SU-DHL-6 (cell line): Measurements from ENCODE around the gene STK32B.

ENCODE experiments used
- H2AFZ ChIP-seq: fragments of 200-600 bp; sonication (generic); 2 replicates; pipeline ENCODE4 v1.6.1; 2014; ENCODE audit warnings: low read depth, mild to moderate bottlenecking, moderate library complexity, mixed read lengths, antibody characterized with exemption, low read length; ENCODE audit not compliant: severe bottlenecking
- H3F3A ChIP-seq: fragments of 200-600 bp; shearing (Covaris generic); 2 replicates; pipeline ENCODE4 v1.6.0; 2016; ENCODE audit warnings: antibody characterized with exemption, mild to moderate bottlenecking; ENCODE audit not compliant: insufficient read depth
- H3K27ac ChIP-seq: fragments of 200-600 bp; sonication (generic); 2 replicates; pipeline ENCODE4 v1.5.1; 2016; ENCODE audit warnings: low read depth, mild to moderate bottlenecking, low read length, moderate library complexity, mixed read lengths
- H3K27me3 ChIP-seq: fragments of 200-600 bp; sonication (generic), shearing (Covaris generic); 2 replicates; pipeline ENCODE4 v1.6.0; 2014; ENCODE audit warnings: mild to moderate bottlenecking, low read length
- H3K36me3 ChIP-seq: fragments of 200-600 bp; sonication (generic); 2 replicates; pipeline ENCODE4 v1.6.1; 2014; ENCODE audit warnings: mild to moderate bottlenecking, low read length, mixed read lengths
- H3K4me2 ChIP-seq: fragments of 300-600, 200-600 bp; shearing (Covaris generic), sonication (generic); 2 replicates; pipeline ENCODE4 v1.6.0; 2014; ENCODE audit warnings: low read length, low read depth, mild to moderate bottlenecking; ENCODE audit not compliant: poor library complexity, severe bottlenecking
- H3K4me3 ChIP-seq: fragments of 200-600 bp; sonication (generic); 2 replicates; pipeline ENCODE4 v1.5.1; 2014; ENCODE audit warnings: antibody characterized with exemption, low read length, mild to moderate bottlenecking, mixed read lengths; ENCODE audit not compliant: insufficient read depth, poor library complexity, severe bottlenecking
- H3K79me2 ChIP-seq: fragments of 200-600 bp; sonication (generic); 2 replicates; pipeline ENCODE4 v1.6.1; 2014; ENCODE audit warnings: mild to moderate bottlenecking, low read length, moderate library complexity; ENCODE audit not compliant: insufficient read depth
- H3K9ac ChIP-seq: fragments of 200-600 bp; sonication (generic); 2 replicates; pipeline ENCODE4 v1.7.0; 2014; ENCODE audit warnings: mild to moderate bottlenecking, low read length
- H3K9me2 ChIP-seq: fragments of 200-600 bp; sonication (generic); replicated peaks from 2 replicates; pipeline ENCODE4 v1.6.1; 2014; ENCODE audit warnings: low read length; ENCODE audit not compliant: insufficient read depth
- H3K9me3 ChIP-seq: fragments of 200-600 bp; sonication (generic); 2 replicates; pipeline ENCODE4 v1.6.1; 2014; ENCODE audit warnings: low read length, mixed read lengths; ENCODE audit not compliant: insufficient read depth
- H4K20me1 ChIP-seq: fragments of 200-600 bp; sonication (generic); 2 replicates; pipeline ENCODE4 v1.6.1; 2014; ENCODE audit warnings: low read depth, mild to moderate bottlenecking, antibody characterized with exemption, low read length, moderate library complexity, mixed read lengths
- CTCF ChIP-seq: fragments of 200-600 bp; sonication (generic); IDR thresholded peaks from one replicate; pipeline ENCODE4 v1.5.1; 2017; ENCODE audit warnings: antibody characterized with exemption, mild to moderate bottlenecking, low read length, moderate library complexity; ENCODE audit not compliant: insufficient read depth, poor library complexity, severe bottlenecking
- EZH2phosphoT487 ChIP-seq: fragments of 200-600 bp; sonication (generic), shearing (Covaris generic); conservative IDR thresholded peaks from 2 replicates; pipeline ENCODE4 v1.6.1; 2018; ENCODE audit warnings: mild to moderate bottlenecking, antibody characterized with exemption, low read length, moderate library complexity, mixed read lengths

STK32B gene

GRCh38 chr4:5463361-5463760 is 412.1 kb downstream of the STK32B start:
- Histone ChIP-seq H3K27ac (no peak overlapping the region), H3K4me2 (no peak overlapping the region), H3K9ac (no peak overlapping the region), H3K9me2 (no peaks in the 10 kb centered on the region), H3F3A (no peaks in the 10 kb centered on the region), H3K9me3 (no peaks in the 10 kb centered on the region), H3K27me3 (no peaks in the 10 kb centered on the region), H3K79me2 (no peaks in the 10 kb centered on the region), H4K20me1 (no peaks in the 10 kb centered on the region), H2AFZ (no peak overlapping the region), H3K4me3 (no peak overlapping the region), H3K36me3 (no peaks in the 10 kb centered on the region)
- no peak for TF ChIP-seq CTCF
- no peak for TF ChIP-seq EZH2phosphoT487

GRCh38 chr4:5463936-5464650 is 412.8 kb downstream of the STK32B start:
- H3K79me2 ChIP-seq = no peaks in the 10 kb centered on the region
- TF ChIP-seq CTCF (no peak), EZH2phosphoT487 (no peak)
- no peak overlapping the region for H3K4me3 ChIP-seq
- H3F3A ChIP-seq = no peaks in the 10 kb centered on the region
- no peaks in the 10 kb centered on the region for H4K20me1 ChIP-seq
- H2AFZ ChIP-seq = no peak overlapping the region
- H3K27me3 ChIP-seq = no peaks in the 10 kb centered on the region
- no peak overlapping the region for H3K9ac ChIP-seq
- H3K27ac ChIP-seq = no peak overlapping the region
- H3K9me3 ChIP-seq = no peaks in the 10 kb centered on the region
- H3K36me3 ChIP-seq = no peaks in the 10 kb centered on the region
- H3K4me2 ChIP-seq = no peak overlapping the region
- H3K9me2 ChIP-seq = no peaks in the 10 kb centered on the region

- no peaks in the 10 kb centered on the region for H3F3A ChIP-seq
- no peak overlapping the region for H2AFZ ChIP-seq
- no peak overlapping the region for H3K27ac ChIP-seq
- no peaks in the 10 kb centered on the region for H3K79me2 ChIP-seq
- H3K9me3 ChIP-seq = no peaks in the 10 kb centered on the region
- H3K9me2 ChIP-seq = no peaks in the 10 kb centered on the region
- no peaks in the 10 kb centered on the region for H4K20me1 ChIP-seq
- H3K36me3 ChIP-seq = no peaks in the 10 kb centered on the region
- H3K4me3 ChIP-seq = no peak overlapping the region
- H3K9ac ChIP-seq = no peak overlapping the region
- no peak overlapping the region for H3K4me2 ChIP-seq
- H3K27me3 ChIP-seq = no peaks in the 10 kb centered on the region
- TF ChIP-seq EZH2phosphoT487 = no peak
These were observed 414.2 kb downstream of the STK32B start for GRCh38 chr4:5465529-5465928.

- H3K27me3 ChIP-seq = no peaks in the 10 kb centered on the region
- H4K20me1 ChIP-seq = no peaks in the 10 kb centered on the region
- H3K9ac ChIP-seq = no peak overlapping the region
- no peaks in the 10 kb centered on the region for H3K9me2 ChIP-seq
- H3K79me2 ChIP-seq = no peaks in the 10 kb centered on the region
- H3K27ac ChIP-seq = no peak overlapping the region
- H3K4me3 ChIP-seq = no peak overlapping the region
- no peaks in the 10 kb centered on the region for H3K9me3 ChIP-seq
- no peak overlapping the region for H3K4me2 ChIP-seq
- H2AFZ ChIP-seq = no peak overlapping the region
- TF ChIP-seq CTCF (no peak), EZH2phosphoT487 (no peak)
- H3K36me3 ChIP-seq = no peaks in the 10 kb centered on the region
- no peaks in the 10 kb centered on the region for H3F3A ChIP-seq
These were observed 414.7 kb downstream of the STK32B start for GRCh38 chr4:5465956-5466355.
